HG03457 (cell line): ENCODE results near the gene TRIM43B.
"Not testable (repeated sequence)": the region's sequence is repeated elsewhere in the genome, so short reads cannot be mapped to it uniquely, and the experiment has no call there.

Source experiments
- ATAC-seq: cut with Tn5 transposase; IDR thresholded peaks from one replicate; pipeline ENCODE4 v1.9.1; 2021; ENCODE audit warnings: moderate number of reproducible peaks; ENCODE audit not compliant: unreplicated experiment

Gene TRIM43B

GRCh38 chr2:95484654-95485053 is at the start of gene TRIM43B:
TSS of gene TRIM43B (minus strand) at chr2:95484754. CDS start at chr2:95482714, 2,040 bp downstream.
- not testable (repeated sequence) for ATAC-seq

- ATAC-seq, result no peak
Measured at GRCh38 chr2:95531254-95531771, 46.8 kb upstream of the TRIM43B start.

- ATAC-seq, result no peak
Measured at GRCh38 chr2:95530734-95531133, 46.2 kb upstream of the TRIM43B start.

- ATAC-seq, result peak; percentile 68
Measured at GRCh38 chr2:95526360-95527341, 42.1 kb upstream of the TRIM43B start.

DNA sequence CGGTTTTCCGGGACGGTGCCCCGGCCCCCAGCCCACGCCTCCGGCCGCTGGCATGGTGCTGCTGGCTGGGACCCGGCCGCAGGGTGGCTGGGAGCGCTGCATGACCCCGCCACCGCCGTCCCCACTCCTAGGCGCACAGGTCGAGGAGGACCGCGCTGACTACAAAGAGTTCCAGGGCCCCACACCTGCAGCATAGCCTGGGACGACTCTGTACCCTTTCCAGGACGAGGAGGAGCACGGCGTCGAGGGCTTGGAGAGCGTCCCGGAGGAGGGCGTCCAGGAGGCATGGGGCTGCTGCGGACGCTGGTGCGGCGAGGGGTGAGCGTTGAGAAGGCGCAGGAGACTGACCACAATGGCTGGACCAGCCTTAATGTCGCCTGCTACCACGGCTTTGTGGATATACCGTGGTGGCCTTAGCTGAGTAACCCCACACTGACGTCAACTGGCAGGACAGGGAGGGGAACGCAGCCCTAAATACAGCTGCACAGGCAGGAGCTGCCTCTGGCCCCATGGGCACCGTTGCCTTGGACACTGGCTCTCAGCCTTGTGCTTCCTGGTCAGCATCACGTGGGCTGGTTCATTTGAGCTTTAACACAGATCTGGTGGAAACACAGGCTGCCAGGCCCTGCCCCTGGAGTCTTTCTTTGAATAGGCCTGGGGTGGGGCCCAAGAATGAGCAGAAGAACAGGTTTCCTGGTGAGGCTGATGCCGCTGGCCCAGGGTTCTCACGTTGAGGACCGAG is 40.9 kb upstream of the TRIM43B start:
- ATAC-seq, result no peak

DNA sequence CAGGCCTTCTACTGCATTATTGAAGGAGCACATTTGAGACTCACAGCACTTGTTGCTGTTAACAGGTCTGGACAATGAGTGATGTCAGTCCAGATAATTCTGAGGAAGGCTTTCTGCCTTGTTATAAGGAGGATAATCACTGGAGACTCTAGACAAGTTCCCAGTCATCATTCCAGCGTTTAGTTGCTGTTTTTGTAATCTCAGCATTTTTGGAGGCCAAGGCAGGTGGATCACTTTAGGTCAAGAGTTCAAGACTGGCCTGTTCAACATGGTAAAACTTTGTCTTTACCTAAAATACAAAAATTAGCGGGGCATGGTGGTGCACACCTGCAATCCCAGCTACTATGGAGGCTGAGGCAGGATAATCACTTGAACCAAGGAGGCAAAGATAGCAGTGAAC is 39.6 kb upstream of the TRIM43B start:
- ATAC-seq, result no peak

GRCh38 chr2:95514718-95515117 is 30.2 kb upstream of the TRIM43B start:
- no peak for ATAC-seq

DNA sequence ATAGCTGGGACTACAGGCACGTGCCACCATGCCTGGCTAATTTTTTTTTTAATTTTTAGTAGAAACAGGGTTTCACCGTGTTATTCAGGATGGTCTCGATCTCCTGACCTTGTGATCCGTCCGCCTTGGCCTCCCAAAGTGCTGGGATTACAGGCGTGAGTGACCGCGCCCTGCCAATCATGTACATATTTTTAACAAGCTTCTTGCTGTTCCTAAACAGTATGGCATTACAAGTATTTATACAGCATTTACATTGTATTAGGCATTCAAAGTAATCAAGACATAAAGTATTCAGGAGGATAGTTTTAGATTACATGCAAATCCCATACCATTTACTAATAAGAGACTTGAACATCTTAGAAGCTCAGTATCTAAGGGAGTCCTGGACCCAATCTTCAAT is 29.7 kb upstream of the TRIM43B start:
- not testable (repeated sequence) for ATAC-seq

DNA sequence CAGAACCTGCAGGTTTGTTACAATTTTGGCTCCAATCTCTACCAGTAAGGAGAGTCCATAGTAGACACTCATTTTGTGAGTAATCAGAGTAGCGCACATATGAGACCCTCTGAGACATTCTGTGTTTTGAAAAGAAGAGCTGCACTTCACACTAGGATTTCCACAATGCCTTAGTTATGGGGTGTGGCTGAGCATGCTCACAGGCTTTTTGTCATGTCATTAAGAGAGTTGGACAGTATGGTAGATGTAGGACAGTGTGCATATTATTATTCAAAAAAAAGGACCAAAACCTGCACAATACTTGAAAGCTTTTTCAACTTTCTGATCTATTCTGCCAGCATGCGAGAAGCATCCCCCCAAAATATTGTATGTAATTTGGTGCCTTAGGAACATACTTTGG is 24.9 kb upstream of the TRIM43B start:
- ATAC-seq, result no peak

DNA sequence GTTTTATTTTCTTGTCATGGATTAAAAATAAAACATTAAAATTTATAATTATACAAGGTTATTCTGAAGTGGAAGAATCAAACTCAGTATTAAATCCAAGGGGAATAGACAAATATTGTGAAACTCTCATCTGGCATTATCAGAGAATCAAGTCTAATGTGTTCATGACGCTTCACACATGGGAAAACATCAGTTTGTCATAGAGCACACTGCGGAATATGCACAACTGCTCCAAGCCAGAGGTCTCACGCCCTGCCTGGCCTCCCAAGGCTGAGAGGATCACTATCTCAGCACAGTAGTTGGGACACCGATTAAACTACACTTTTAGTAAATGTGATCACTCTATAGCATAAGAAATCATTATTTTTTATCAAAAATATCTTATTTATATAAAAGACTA is 20.7 kb upstream of the TRIM43B start:
- no peak for ATAC-seq

- ATAC-seq, result no peak
Measured at GRCh38 chr2:95500854-95501253, 16.3 kb upstream of the TRIM43B start.

- not testable (repeated sequence) for ATAC-seq
Measured at GRCh38 chr2:95492076-95492475, 7.5 kb upstream of the TRIM43B start.

DNA sequence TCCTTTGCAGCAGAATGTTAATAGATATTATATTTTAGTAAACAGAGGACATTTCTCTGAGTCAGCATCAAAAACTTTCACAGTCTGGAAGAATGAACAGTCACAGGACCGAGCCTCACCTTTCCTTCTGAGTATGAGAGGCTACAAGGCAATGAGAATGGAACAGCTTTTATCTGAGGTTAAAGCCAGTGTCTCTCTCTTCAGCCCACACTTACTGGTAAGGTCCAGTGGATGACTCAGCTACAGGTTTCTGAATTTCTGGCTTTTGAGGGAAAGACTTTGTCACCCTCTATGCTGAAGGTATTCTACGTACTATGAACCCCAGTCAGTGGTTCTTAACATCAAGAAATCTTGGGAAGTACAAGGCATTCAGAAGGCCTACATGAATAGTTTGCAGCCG is 9.5 kb downstream of the TRIM43B start:
- not testable (repeated sequence) for ATAC-seq

- not testable (repeated sequence) for ATAC-seq
Measured at GRCh38 chr2:95467984-95468383, 16.6 kb downstream of the TRIM43B start.

DNA sequence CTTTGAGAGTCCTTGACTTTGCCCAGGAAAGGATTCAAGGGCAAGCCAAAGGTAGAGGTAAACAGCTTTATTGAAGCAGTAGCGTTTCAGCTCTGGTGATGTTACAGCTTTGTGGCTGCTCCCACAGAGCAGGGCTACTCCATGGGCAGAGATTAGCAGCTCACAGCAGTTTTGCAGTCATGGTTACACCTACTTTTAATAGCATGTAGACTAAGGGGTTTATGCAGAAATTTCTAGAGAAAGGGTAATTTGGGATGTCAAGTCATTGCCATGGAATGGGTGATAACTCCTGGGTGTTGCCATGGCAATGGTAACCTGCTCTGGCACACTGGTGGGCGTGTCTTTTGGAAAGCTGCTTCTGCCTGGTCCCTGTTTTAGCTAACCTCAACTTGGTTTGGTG is 18.0 kb downstream of the TRIM43B start:
- not testable (repeated sequence) for ATAC-seq

GRCh38 chr2:95463292-95463691 is 21.3 kb downstream of the TRIM43B start:
- not testable (repeated sequence) for ATAC-seq

- not testable (repeated sequence) for ATAC-seq
Measured at GRCh38 chr2:95445317-95445716, 39.2 kb downstream of the TRIM43B start.

DNA sequence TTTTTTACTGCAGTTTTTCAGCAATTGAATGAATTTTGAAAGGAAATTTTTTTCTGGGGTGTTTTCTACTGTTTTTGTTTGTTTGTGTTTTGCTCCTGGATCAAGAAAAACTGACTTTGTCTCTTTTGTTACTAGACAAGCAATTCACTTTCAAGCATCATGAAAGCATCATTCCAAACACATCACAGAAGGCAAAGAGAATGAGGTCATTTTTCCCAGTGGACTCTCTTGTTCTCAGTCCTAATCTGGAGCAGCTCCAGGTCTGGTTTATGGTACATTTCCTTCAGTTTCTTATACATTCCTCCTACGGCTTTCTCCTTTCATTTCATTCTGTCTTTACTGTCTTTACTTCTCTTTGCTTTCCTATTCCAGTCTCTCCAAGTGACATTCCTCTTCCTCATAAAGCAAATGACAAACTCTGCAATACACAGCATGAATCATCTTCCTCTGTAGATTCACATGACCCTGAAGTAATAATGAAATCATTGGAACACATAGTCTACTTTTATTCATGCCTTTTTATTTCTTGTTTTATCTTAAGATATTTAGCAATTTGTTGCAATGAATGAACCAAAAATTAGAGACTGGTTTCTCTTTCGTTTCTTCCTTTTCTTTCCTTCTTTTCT is 42.0 kb downstream of the TRIM43B start:
- ATAC-seq, result not testable (repeated sequence)

GRCh38 chr2:95435872-95436209 is 48.7 kb downstream of the TRIM43B start:
- not testable (repeated sequence) for ATAC-seq

GRCh38 chr2:95435162-95435871 is 49.2 kb downstream of the TRIM43B start:
- not testable (repeated sequence) for ATAC-seq
